ENCODE results near the gene LMBR1. TPM values are rescaled to one million over a fixed set of nuclear protein-coding genes. Genes with fewer than 3 reads are reported as not detected.
"Not testable (repeated sequence)": the region's sequence is repeated elsewhere in the genome, so short reads cannot be mapped to it uniquely, and the experiment has no call there.

The LMBR1 gene
- total RNA-seq, 1 experiment from 2014 or later, result 82.6 TPM

GRCh38 chr7:156941393-156942182, 48.6 kb upstream of the LMBR1 start:
- no peaks in the 10 kb centered on the region for H3K36me3 ChIP-seq (ENCODE audit: control insufficient read depth, insufficient read depth, low read length)
- TF ChIP-seq POLR2AphosphoS5 (IDR thresholded peaks at IDR 0.05; ENCODE audit: low read depth, low read length) (no peak), SIN3A (IDR thresholded peaks at IDR 0.05; ENCODE audit: borderline replicate concordance, insufficient read depth, low read depth, low read length) (no peak), CTCF (IDR thresholded peaks at IDR 0.05) (no peak)
- H3K9me3 ChIP-seq (ENCODE audit: control insufficient read depth, insufficient read depth, low read depth, low read length), result no peaks in the 10 kb centered on the region
- H3K27me3 ChIP-seq (ENCODE audit: control insufficient read depth, insufficient read depth, low read length), result no peaks in the 10 kb centered on the region
- intact Hi-C loops (cut with micrococcal nuclease; ENCODE audit: unreplicated experiment) (no loop called here), in situ Hi-C loops (cut with HindIII; ENCODE audit: low pct_unique_long_range_greater_than_20kb, low sequenced_read_pairs) (no loop called here)
- ChIA-PET POLR2A (no interaction called here), CTCF (no interaction called here)
- BruUV-seq (replicated peaks), result no TSS peak
- ATAC-seq, result no peak
- H3K4me1 ChIP-seq (ENCODE audit: control insufficient read depth, insufficient read depth, low read length), result 0 out of 2 replicates have a peak, but pooled peaks cover under 1% of the 10 kb centered on the region
- no peak overlapping the region for H3K4me3 ChIP-seq (ENCODE audit: low read depth in 2 of 2, low read length in 2 of 2)
- H3K27ac ChIP-seq (ENCODE audit: low read length), result no peak overlapping the region
- no peak for DNase-seq (ENCODE audit: low read depth, low spot score)

- intact Hi-C loops (cut with micrococcal nuclease; ENCODE audit: unreplicated experiment), result no loop called here
- no TSS peak for BruUV-seq (replicated peaks)
- CTCF ChIA-PET, result no interaction called here
- Histone ChIP-seq H3K9me3 (ENCODE audit: control insufficient read depth, insufficient read depth, low read depth, low read length) (no peaks in the 10 kb centered on the region), H3K27me3 (ENCODE audit: control insufficient read depth, insufficient read depth, low read length) (no peaks in the 10 kb centered on the region), H3K27ac (ENCODE audit: low read length) (no peak overlapping the region), H3K36me3 (ENCODE audit: control insufficient read depth, insufficient read depth, low read length) (no peaks in the 10 kb centered on the region), H3K4me1 (ENCODE audit: control insufficient read depth, insufficient read depth, low read length) (no peaks in the 10 kb centered on the region), H3K4me3 (ENCODE audit: low read depth in 2 of 2, low read length in 2 of 2) (no peak overlapping the region)
- in situ Hi-C loops (cut with HindIII; ENCODE audit: low pct_unique_long_range_greater_than_20kb, low sequenced_read_pairs), result no loop called here
- POLR2A ChIA-PET, result no interaction called here
- no peak for ATAC-seq
- TF ChIP-seq REST (IDR thresholded peaks at IDR 0.05; ENCODE audit: insufficient read depth in 1 of 2, low read depth in 2 of 2, low read length in 1 of 2), result no peak
- no peak for TF ChIP-seq POLR2AphosphoS5 (IDR thresholded peaks at IDR 0.05; ENCODE audit: low read depth, low read length)
- no peak for TF ChIP-seq CTCF (IDR thresholded peaks at IDR 0.05)
- TF ChIP-seq TCF7L2 (IDR thresholded peaks at IDR 0.05; ENCODE audit: low read depth, low read length), result no peak
- no peak for TF ChIP-seq SIN3A (IDR thresholded peaks at IDR 0.05; ENCODE audit: borderline replicate concordance, insufficient read depth, low read depth, low read length)
- DNase-seq (ENCODE audit: low read depth, low spot score), result no peak
Measured at GRCh38 chr7:156940421-156941122, 47.6 kb upstream of the LMBR1 start.

- POLR2A ChIA-PET; DNase-seq (ENCODE audit: low read depth, low spot score); ATAC-seq; H3K27me3 ChIP-seq (ENCODE audit: control insufficient read depth, insufficient read depth, low read length); BruUV-seq (replicated peaks); H3K9me3 ChIP-seq (ENCODE audit: control insufficient read depth, insufficient read depth, low read depth, low read length); H3K27ac ChIP-seq (ENCODE audit: low read length); H3K36me3 ChIP-seq (ENCODE audit: control insufficient read depth, insufficient read depth, low read length); CTCF ChIA-PET; H3K4me1 ChIP-seq (ENCODE audit: control insufficient read depth, insufficient read depth, low read length); intact Hi-C loops (cut with micrococcal nuclease; ENCODE audit: unreplicated experiment); in situ Hi-C loops (cut with HindIII; ENCODE audit: low pct_unique_long_range_greater_than_20kb, low sequenced_read_pairs); H3K4me3 ChIP-seq (ENCODE audit: low read depth in 2 of 2, low read length in 2 of 2): not testable (repeated sequence)
Measured at GRCh38 chr7:156936766-156937165, 43.8 kb upstream of the LMBR1 start.
